GM19025 (cell line): Measurements from ENCODE around the gene ZNRD2.
A peak's percentile ranks its signal among the peaks of the same experiment; 100 is the strongest.

Source experiments
- ATAC-seq: cut with Tn5 transposase; IDR thresholded peaks from one replicate; pipeline ENCODE4 v1.9.1; 2021; ENCODE audit warnings: mild to moderate bottlenecking, low read depth, moderate library complexity; ENCODE audit not compliant: unreplicated experiment

Gene ZNRD2

DNA sequence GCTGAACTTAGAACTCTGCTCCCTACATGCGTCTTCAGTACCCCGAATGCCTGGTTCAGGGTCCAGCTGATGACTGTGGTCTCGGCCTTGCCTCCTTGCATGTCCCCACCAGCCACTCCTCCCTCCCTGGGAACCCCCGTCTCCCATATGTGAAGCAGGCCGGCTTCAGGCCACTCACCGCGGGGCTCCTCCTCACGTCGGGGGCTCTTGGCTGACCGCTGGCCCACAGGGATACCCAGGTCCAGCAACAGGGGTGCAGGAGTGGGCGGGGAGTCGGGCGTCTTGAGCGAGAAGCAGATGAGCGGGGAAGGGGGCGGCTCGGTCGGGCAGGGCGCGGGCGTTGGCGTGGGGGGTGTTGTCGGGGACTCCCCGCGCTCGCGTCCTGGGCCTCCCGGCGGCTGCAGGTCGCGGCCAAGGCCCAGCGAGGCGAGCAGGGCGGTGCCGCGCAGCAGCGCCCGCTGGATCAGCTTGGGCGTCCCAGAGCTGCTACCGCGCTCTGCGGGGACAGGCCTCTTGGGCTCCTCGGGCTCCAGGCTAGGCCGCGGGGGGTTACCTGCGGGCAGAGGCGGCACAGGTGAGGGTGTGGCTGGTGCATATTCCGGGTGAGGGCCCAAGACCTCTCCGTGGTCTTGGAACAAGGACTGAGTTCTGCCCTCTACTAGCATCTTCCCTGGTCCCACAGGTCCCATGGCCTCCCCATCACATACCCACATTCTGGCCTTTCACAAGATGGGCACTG is 29.1 kb downstream of the ZNRD2 start:
- no peak for ATAC-seq

DNA sequence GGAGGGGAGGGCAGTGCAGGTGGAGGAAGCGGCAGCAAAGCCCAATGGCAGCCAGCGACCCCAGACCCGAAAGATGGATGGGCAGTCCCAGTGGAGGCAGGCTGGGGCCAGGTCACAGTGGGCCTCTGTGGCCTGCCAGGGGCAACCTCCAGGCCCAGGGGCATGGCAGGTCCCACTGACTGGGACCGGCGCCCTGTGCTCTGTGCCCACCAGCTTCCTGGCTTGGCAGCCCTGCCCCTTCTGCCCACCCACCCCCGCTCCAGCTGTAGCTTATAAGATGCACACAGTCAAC is 29.6 kb downstream of the ZNRD2 start:
- no peak for ATAC-seq

DNA sequence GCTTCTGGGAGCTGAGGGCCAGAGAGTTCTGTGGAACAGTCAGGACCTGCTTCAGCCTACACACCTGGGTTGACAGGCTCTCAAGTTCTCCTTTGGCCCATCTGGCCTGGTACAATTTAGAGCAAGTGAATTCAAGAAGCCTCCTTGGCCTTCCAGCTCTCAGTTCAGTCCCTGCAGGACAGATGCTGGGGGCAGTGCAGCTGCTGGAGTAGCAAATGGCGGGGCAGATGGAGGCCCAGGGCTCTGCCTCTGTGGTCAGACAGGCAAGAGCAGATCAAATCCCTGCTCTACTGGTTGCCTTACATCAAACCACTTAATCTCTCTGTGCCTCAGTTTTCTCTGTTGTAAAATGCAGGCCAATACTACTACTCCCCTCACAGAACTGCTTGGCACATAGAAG is 34.0 kb downstream of the ZNRD2 start:
- no peak for ATAC-seq

DNA sequence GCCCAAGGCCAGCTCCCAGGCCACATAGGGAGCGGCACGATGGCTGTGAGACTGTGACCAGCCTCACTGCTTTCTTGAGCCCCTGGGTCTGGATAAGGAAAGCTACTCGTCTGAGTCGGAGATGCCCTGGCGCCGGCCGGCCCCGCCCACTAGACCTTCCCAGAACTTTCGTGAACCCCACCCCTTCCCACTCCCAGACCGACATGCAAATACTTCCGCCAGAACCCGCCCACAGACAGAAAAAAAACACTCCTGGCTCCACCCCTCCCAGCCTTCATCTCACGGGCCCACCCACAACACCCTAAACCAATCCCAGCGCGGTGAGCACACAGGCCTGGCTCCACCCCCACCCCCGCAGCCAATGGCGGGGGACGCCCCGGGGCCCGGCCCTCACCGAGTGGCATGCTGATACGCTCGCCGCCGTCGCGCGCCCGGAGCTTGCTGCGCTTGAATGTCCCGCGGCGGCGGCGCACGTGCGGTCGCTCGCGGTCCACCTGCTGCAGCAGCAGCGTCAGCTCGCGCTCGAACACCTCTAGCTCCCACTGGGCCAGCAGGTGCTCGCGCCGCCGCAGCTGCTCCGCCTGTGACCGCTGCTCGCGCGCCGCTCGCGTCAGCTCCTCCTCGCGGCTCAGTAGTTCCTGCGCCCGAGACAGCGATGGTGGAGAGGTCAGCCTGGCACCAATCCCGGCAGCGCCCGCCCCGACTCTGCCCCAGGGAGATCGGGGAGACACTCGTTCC is 36.8 kb downstream of the ZNRD2 start:
- no peak for ATAC-seq

DNA sequence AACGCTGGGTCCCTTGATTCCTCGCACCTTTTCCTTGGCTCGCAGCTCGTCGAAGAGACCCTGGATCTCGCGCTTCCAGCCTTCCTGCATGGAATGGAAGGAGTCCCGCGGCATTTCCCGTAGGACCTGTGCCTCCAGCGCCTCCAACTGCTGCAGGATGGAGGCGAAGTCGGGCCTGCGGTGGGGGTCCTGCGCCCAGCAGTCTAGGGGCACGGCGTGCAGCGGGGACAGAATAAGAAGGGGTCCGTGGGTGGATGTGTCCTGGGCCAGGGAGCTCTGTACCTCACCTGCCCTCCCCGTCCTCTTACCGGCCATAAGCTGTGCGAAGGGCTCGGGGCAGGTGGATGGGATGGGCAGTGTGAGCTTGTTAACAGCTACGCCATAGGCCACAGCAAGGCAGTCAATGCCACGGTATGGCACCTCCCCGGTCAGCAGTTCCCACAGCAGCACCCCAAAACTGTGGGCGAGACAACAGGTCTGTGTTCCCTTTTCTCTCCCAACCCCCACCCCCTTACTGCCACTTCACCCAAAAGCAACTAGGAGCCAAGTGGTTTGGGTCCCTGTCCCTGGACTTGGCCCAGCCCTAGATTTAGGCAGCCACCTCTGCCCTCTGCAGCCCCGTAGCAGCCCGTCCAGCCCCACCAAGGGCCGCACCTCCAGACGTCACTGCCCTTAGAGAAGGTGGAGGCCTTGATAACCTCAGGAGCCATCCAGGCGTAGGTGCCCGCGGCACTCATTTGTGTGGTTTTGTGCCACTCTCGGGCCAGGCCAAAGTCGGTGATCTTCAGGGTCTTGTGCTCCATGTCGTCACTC is 37.5 kb downstream of the ZNRD2 start:
- no peak for ATAC-seq

DNA sequence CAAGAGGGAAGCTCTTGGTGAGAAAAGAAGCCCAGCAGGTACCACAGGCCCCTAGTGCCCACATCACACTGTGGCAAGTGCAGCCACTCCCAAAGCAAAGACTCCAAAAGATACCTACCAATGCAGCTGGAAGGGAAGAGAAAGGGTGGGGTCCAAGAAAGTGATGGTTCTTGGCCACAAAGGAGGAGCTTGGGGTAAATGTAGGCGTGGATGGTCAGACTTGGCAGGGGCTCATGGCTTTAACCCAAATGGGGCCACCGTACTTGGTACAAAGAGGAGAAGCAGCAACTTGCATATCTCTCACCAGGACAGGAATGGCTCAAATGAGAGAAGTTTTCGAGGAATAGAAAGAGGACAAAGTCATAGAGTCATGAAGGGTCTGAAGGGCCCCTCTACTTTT is 39.0 kb downstream of the ZNRD2 start:
- ATAC-seq, result no peak

DNA sequence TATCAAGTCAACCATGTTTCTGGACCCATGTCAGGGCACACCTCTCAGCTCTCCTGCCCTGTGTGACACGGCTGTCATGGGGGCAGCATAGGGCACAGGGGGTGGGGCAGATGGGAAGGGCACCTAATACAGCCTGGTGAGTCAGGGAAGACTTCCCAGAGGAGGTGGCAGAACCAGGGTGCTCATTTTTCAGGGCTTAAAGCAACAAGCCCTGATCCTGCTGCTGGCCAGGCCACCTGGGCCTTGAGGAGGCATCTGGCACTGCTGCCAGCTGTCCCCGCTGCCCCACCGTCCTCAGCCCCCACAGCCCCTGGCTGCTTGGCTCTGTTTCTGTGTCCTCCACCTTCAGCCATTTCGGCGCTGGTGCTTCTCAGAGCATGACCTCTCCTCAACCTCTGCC is 39.4 kb downstream of the ZNRD2 start:
- no peak for ATAC-seq

DNA sequence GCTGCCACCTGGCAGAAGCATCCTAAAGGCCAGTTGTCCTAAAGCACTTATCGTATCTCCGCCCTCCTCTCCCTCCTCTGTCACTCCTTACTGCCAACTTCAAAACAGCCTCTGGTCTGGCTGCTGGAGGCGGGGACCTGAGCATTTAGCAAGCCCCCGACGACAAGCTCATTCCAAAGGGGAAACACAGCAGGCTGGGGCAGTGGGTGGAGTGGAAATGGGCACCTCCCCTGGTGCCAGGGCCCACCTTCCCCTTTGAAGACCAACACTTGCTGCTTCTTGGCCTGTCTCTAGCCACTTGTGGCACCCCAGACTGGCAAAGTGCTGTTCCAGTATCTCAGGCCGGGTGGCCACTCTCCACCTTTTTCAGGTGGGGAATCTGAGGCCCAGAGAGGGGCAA is 40.1 kb downstream of the ZNRD2 start:
- ATAC-seq, result no peak

DNA sequence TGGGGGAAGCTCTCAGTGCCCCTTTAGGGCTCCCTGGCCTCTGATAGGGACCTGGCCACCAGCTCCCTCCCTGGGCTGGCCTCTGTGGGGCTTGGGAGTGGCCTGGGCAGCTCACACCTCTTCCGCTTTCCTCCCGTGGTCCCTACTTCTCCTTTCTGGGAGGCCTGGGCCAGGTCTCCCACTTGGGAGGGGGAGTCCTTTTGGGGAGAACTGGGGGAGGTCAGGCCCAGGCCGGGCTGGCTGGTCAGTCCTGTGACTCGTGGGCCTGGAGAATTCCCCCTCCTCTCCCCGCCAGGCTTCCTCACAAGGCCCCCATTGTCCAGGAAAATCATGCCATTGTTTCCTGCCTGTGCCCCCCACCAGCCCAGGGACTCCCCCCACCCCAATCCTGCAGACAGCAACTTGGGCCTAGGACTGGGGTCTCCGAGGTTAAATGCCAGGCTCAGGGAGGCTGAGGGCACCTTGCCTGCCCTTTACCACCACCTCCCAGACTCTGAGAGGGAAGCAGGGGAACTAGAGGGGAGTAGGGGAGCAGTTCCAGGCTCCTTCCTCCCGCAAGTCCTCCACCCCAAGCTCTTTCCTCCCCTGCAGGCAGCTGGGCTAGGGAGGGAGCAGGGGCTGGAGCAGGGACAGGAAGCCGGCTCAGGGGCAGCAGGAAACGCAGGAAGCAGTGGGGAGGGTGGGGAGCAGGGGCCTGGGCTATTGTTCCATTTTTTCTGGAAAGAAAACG is 40.9 kb downstream of the ZNRD2 start:
- ATAC-seq, result no peak

DNA sequence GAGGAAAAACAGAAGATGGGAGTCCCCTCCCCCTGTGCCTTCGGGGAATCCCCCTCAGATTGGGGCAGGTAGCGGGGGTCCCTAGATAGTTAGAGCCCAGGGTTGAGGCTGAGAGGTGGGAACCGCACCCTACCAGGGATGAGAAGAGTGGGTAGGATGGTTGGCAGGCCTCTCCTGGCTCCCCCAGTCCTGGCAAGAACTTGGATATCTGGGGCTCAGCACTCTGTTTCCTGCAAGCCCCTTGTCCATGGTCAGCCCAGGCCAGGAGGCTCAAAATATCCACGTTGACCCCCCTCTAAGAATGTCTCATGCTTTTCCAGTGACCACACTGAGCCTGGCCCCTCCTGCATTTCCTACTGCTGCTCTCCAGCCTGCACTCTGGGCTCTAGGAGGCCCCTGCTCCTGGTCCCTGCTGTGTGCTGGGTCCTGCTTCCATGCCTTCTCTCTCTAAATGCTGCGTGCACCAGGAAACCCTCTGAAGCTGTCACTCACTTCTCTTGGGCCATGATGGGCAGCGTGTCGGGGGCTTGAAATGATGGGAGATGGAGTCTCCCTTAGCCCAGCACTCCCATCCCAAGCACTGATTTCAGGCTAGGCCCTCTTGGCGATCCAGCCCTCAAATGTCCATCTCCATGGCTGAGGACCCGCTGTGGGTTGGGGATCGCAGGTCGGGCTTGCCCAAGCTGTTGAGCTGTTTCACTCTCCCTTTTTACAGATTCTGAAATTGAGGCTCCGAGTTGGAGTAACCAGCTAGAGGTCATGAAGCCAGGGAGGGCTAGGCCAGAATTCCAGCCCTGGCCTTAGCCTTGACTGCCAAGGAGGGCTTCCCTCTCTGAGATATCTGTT is 41.7 kb downstream of the ZNRD2 start:
- no peak for ATAC-seq

DNA sequence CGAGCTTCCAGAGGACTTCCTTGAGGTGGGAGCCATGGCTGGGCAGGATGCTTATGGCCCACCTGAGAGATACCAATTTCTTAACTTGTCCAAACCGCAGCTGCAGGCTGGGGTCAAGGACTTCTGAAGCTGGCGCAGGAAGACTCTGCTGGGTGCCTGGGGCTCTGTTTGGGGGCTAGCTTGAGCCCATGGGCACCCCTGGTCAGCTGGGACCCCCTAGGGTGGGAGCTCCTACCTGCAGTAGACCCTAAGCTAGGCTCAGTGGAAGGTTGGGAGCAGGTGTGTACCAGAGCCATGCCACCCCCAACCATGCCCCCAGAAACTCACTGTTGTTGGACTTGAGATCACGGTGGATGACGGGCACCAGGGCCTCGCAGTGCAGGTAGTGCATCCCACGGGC is 42.4 kb downstream of the ZNRD2 start:
- no peak for ATAC-seq

DNA sequence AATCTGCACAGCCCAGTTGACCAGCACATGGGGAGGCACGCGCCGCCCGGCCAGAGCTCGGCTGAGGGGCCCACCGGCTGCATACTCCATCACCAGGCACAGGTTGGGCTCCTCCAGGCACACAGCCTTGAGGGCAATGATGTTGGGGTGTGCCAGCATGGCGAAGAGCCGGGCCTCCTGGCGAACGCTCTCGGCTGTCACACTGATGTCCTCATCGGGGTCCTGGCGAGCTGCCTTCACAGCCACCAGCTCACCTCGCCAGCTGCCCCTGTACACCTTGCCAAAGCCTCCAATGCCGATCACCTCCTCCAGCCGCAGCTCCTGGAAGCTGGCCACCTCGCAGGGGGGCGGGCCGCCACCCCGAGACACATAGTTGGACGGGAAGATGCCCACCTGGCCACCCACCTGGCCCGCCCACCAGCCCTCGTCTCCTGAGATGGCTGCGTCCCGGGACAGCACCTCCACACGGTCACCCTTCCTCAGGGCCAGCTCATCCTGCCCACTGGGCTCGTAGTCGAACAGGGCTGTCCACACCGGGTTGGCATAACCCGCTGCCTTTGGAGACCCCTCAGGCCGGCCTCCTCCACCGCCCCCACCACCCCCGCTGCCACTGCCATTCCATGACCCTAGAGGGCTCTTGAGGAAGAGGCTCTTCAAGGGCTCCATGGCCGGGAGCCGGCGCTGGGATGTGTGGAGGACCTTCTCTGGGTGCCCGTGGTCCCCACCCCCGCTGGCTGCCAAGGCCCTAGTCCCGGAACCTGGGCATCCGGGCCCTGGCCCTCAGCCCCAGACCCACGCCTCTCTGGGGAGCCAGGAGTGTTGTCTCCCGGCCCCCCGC is 43.0 kb downstream of the ZNRD2 start:
- no peak for ATAC-seq

DNA sequence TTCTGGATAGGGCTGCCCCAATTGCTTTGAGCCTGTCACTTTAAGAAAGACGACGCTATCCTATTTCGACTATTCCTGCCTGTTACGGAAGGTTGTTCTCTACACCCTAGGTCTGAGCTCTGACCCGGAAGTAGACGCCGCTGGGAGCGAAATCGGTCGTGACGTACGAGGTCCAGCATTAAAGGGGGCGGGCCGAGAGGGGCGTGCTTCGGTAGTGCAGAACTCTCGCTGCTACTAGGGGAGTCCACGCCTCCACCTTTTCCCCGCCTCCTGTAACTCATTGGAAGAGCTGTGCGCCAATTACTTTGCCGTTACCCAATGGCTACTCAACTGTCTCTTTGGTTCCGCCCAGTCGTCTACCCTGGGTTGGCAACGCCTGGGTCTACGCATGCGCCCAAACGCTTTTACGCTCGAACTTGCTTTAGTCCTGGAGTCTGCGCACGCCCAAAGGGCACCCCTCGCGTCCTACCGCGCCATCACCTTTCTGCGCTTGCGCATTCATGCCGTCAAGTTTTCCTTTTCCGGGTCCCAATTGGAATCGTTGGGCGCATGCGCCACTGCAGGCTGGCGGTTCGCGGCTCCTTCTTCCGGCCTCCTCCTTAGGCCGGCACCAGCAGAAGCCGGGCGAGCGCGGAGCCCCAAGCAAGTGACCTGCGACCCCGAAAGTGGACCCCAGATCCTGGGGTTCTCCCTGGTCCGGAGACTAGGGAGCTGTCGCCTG is 45.1 kb downstream of the ZNRD2 start, which contains the start of gene PCNX3:
TSS of gene PCNX3 (plus strand) at position 548 of the 721 bp plus-strand sequence. CDS start 536 bp downstream, outside the sequence.
- ATAC-seq, result peak; percentile 74

DNA sequence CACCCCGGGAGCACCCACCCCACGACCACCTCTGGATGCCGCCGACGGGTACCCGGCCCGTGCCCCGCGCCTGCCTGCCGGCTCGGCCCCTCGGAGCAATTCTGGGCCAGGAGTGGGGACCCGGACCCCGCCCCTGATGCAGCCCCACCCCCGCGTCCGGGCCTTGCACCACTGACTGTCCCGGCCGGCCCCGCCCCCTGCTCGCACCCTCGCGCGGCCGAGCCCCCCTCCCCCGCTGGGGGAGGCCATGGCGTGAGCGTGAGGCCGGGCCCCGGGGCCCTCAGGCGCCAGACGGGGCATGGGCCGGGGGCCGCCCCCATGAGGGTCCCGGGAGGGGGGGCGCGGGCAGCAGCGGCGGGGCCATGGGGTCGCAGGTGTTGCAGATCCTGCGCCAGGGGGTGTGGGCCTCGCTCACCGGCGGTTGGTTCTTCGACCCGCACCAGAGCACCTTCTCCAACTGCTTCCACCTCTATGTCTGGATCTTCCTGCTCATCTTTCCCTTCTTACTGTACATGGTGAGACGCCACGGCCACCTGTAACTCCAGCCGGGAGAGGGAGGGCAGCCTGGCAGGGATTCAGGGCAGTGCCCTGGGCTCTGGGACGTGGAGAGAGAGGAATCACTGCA is 45.8 kb downstream of the ZNRD2 start:
- ATAC-seq, result peak; percentile 0

DNA sequence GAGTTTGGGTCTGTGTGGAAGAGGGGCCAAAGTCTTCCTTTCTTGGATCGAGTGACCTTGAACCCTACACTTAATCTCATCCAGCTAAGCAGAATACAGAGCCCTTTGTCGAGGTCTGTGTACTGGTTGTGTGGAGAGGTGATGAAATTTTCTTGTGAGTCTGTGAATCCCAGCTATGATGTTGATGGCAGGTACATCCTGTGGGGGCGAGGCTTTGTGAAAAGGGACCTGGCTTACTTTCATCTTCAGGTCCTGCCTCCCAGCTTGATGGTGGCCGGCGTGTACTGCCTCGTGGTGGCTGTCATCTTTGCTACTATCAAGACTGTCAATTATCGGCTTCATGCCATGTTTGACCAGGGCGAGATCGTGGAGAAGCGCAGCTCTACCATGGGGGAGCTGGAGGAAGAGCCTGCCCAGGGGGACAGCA is 46.3 kb downstream of the ZNRD2 start:
- no peak for ATAC-seq

DNA sequence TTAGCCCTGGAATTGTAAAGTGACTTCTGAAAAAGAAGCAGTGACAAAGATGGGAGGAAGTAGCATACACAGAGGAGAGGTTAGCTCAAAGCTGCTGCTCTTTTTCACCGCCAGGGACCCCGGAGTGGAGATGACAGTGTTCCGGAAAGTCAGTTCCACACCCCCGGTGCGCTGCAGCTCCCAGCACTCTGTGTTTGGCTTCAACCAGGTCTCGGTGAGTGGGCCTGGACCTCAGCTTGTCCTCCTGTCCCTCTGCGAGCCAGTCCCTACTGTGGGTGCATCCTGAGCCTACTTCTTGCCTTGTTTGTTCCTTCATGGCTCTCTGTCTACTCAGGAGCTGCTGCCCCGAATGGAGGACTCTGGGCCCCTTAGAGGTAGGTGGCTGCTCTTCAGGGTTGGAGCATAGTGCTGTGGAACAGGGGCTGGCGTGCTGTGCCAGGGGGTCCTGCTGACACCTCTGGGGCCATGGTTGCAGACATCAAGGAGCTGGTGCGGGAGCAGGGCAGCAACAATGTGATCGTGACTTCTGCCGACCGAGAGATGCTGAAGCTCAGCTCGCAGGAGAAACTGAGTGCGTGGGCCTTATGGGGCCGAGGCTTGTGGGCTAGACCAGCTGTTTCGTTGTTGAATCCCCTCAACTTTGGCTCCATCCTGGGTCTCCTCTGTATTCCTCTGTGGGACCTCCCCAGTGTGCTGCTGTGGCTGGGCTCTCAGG is 47.0 kb downstream of the ZNRD2 start:
- no peak for ATAC-seq
